GM18909 (cell line): ENCODE results near the gene PSMD6.
A peak's percentile ranks its signal among the peaks of the same experiment; 100 is the strongest.

ENCODE experiments used
- ATAC-seq: cut with Tn5 transposase; IDR thresholded peaks from one replicate; pipeline ENCODE4 v1.9.1; 2021; ENCODE audit warnings: mild to moderate bottlenecking; ENCODE audit not compliant: unreplicated experiment, poor library complexity

The PSMD6 gene

DNA sequence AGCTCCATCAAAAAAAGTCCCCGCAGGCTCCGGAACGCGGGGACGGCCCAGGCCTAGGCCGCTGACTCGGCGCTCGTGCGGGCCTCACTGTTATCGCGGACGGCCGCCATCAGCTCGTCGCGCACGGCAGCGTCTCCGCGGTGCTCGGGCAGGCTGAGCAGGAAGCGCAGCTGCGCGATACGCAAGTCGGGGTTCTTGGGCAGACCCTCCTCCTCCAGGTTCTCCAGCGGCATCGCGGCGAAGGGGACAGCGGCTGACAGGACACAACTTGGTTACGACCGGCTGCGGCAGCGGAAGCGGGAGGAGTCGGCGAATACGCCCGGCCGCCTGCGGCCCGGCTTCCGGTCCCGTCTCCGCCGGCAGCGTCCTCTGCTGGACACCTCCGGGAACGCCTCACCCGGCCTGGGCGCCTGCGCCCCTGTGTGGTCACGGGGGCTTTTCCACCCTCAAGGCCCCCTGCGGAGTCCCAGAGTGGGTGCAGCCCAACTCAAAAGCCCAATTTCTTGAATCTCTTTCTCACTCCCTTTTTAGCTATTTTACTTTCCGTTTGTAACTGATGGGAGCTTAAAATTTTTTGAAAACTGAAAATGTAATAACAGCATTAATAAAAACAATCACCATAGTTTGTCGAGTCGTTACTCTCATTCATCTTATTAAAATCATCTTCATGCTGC, at the start of gene PSMD6:
Gene PSMD6 (minus strand): TSS at position 308 of the 674 bp plus-strand sequence. CDS start 75 bp downstream, at position 233.
- peak; percentile 99 for ATAC-seq

DNA sequence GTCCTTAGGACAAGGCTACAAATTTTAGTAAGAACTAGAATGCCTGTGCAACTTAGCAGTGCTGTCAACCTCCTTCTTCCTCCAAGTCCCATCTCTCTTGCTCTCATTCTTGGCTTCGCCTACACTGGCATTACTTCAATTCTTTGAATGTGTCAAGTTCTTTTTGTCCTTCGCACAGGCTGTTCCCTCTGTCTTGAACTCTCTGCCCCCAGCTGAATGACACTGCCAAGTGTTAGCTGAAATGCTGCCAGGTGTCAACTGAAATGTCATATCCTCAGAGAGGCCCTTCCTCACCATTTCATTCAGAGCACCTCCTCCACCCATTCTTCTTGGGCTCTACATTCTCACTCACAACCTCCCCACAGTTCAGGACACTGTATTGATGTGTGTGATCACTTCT, 48.8 kb upstream of the PSMD6 start:
- no peak for ATAC-seq

DNA sequence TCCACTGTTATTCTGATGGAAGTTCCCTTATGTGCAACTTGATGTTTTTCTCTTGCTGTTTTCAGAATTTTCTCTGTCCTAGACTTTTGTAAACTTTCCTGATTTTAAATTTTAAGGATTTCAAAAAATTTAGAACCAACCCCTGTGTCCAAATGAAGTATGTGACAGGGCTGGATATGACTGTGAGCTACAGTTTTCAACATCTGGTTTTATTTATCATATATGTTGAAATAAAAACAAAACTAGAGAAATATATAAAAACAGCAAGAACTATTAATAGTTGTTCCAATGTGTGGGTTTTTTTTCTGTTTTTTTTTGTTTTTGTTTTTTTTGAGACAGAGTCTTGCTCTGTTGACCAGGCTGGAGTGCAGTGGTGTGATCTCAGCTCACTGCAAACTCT, 47.4 kb upstream of the PSMD6 start:
- ATAC-seq: no peak

DNA sequence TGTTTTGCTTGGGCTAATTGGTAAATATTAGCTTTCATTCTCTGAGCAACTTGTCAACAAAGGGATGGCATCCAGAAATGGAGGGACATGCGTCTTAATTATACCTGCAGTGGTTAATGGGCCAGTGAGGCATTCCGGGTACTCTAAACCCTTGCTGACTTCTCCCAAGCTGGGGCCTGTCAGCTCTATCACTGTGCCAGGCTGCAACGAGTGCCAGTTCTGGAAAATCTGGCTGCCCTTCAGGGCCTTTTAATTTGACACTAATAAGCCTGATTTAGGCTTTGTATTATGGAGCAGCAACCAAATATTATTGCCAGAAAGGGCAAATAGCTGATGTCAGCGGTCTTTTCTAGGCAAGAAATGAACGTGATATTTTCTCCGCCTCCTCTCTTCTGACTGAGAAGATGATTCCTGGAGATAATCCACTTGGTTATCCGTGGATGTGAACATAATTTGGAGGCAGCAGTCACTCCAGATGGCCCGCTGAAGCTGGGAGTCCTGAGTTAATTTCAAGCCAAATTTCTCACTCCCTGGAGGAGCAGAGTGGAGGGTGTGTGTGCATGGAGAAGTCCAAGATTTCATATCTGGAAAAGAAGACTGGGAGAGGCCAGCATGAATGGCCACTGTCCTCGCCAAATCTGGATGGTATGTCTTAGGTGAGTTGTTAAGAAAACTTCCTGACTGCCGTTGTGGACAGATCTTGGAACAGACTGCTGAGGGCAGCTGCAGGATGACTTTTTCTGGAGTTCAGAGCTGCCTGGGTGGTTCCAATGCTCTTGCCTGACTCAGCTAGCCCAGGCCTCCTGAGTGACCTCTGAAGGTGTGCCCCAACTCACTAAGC, 44.4 kb upstream of the PSMD6 start:
- no peak for ATAC-seq

DNA sequence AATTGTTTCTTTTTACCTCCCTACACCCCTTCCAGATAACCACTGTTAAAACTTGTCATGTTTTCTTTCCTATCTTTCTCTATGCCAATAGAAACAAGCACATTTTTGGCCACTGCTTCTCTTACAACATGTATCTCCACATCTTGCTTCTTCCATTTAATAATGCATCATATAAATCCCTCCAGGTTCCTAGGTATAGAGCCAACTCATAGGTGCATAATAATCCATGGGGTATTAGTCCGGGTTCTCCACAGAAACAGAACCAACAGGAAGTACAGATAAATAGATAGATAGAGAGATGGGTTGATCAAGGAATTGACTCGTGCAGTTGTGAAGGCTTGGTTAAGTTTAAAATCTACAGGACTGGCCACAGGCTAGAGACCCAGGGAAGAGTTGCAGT, 41.5 kb upstream of the PSMD6 start:
- no peak for ATAC-seq

DNA sequence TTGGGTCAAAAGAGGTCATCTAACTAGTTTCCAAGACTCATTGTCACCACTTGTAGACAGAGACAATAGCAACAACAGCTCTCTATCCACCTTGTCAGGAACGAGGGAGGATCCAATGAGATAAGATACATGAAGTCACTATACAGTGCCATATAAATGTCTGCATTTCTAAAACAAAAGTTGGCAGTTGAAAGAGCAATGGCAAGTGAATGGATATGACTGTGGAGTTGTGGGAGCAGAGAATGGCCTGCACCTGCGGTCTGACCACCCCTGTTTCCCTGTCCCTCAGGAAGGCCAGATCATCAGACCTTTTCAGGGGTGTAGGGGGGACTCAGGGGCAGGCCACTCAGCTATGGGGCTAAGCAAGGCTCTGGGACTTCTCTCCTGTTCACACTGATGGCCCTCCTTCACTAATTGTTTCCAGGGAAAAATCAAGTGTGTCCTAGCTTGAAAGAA, 40.7 kb upstream of the PSMD6 start:
- no peak for ATAC-seq

DNA sequence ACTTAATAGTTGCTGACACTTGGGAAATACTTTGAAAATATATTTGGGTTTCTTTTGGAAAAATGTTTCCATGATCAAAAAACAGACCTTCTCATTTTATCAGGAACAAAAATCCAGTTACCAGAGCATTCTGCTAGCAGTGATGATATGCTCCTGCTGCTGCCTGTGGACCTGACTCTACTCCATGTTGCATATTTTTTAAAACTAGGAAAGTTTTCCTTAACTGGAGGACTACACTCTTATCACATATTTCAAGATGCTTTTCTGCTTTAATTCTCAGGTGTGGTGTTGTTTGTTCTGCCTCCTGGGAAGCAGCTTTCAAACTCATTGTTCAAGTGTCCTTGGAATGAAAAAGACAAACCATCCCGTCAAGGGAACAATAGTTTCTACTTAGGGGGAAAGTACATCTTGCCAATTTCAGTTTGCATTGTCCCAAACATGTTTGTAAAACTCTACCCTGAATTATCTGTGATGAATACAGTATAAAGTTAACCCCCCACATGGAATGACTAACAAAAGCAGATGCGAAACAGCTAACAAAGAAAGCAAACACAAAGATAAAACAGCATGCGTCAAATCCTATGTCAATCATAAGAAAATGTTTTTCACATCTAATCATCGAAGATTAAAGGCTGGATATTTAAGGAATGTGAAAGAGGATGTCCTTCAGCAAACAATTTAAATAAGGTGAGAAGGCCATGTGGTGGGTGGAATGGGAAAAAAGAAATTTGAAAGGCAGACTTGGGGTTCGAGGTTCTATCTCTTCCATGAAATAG, 40.1 kb upstream of the PSMD6 start:
- no peak for ATAC-seq

DNA sequence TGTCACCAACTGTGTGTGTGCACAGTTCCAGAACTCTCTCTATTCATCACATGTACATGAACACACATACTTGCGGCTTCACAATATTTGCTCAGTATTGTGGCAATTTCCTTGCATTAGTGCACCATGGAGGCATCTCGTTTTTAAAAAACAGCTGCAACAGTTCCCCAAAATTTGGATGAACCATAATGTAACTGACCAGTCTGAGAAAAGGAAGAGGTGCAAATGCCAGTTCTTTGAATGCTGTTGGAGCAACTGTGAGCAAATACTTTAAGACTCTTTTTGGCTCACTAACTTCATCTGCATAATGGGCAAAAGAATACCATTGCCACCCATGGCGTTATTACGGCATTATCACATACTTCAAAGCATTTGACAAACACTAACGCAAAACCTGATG, 38.3 kb upstream of the PSMD6 start:
- no peak for ATAC-seq

DNA sequence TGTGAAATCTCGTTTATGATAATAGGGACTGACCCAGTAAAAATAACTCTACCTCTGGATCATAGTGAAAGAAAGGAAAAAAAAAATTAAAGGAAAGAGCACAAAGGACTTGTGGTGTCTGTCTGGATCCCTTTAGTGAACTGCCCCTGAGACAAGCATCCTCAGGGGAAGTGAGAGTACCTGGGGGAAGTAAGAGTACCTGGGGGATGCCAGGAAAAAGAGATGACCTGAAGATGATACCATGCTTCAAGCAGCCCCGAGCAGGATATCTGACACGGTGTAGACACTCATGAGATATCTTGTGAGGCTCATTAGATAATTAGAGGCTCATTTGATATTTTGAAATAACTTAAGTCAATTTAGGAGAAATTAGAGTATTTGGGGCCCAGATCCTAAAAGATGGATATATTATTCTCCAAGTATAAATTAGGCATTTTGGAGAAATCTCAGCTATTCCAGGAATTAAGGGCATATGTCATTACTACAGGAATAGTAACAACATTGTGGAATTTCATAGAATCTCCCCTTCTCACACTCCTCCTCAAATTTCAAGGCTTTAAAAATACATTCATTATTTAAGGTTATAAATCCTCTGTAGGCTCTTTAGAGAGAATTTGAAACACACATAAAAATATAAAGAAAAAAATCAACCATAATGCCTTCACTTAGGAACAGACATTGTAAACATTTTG, 36.3 kb upstream of the PSMD6 start:
- ATAC-seq: no peak

DNA sequence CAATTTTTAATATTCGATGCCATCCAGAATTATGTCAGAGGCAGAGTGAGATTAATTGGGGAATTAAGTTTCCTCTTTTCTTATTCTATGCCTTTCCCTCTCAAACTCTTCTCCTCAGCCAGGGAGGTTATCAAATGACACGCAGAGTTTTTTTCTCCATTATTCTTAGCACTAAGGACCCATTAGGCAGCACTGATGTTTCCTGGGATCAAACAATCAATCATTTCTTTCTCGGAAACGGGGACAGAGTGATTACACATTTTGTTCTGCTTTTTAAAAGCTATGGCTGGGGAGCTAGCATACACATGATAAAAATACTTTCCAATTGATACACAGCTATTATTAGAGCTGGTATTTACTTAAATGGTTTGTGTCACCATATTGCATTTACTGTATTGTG, 35.3 kb upstream of the PSMD6 start:
- ATAC-seq: no peak

DNA sequence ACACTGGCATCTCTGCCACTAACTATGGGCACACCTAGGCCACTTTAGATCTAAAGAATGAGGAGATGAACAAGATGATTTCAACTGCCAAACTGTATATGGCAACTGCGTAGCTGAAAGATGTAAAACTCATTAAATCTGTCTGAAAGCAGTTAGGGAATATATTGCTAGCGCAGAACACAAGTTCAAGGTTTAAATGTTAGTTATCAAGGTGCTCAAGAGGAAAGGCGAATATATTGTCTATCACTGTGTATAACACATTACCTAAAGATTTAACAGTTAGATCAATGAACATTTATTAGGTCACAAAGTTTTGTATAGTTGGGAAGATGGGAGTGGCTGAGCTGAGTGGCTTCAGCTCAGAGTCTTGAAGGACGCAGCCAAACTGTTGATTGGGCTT, 33.9 kb upstream of the PSMD6 start:
- ATAC-seq: no peak

DNA sequence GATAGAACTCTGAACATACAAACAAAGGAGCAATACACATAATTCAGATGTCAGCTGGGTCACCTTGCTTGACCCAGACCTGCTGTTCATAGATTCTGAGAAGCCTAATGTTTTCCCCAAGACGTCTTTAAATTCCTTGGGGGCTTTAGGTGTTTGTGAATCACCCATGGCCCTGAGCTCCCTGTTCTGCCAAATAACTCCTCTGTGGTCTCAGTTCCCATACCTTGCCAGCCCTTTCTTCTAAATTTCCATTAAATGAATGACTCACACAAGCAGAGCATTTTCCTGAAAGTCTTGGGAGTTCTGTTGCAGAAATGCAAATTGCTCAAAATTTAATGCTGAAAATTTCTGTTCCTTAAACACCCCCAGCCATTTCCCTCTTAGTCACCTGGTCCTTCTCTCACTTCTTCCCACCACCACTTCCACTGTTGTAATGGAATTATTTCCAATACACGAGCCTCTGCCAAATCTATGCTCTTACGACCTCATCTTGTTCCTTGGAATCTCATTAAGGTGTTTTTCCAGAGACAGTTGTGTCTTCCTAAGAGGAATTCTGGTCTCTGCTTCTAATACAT, 33.4 kb upstream of the PSMD6 start:
- ATAC-seq: no peak

DNA sequence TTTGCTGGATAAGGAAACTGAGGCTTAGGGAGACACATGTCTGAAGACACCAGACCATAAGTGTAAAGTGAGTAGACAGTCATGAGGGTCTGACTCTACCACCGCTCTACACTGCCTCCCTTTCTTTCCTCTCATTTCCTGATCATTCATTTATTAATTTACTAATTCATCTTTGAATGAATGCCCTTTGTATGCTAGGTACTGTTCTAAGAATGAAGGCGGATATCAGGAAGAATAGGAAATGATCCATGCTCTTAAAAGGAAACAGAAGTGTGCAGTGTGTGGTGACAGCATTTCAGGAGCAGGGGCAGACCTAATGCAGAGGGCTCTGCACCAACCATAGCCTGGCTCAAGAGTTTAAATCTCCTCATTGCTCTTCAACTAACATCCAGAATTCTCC, 31.8 kb upstream of the PSMD6 start:
- ATAC-seq: no peak

DNA sequence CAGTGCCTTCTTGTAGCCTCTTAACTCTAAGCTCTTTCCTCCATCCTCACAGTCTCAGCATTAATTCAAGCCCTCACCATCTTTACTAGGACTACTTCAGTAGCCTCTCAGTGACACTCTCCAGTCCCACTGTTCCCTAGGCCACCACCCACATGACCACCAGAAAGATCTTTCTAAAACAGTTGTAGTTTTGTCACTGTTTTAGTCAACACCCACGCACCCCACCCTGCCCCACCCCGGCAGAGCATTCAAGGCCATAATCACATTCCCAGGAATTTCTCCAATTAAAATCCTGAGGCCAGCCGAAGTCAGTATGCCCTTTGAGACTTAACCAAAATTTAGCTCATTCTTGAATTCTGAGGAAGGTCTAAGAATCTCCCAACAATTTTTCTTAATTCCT, 31.2 kb upstream of the PSMD6 start:
- ATAC-seq: no peak

DNA sequence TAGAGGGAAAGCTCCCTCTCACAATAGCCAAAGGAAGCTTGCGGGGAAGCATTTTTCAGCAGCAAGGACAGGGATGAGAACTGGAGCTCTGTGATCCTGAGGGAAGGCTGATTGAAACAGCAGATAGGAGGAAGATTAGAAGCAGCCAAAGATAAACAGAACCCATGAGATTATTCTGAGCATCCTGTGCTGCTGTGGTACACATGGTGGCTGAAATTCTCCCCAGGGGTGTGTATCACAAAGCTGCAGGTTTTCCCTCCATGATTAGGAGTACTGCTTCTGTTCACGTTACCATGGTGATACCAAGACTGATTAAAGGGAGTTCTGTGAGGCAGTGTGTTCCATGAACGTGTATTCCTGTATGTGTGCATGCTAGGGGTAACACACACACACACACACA, 30.3 kb upstream of the PSMD6 start:
- ATAC-seq: no peak

DNA sequence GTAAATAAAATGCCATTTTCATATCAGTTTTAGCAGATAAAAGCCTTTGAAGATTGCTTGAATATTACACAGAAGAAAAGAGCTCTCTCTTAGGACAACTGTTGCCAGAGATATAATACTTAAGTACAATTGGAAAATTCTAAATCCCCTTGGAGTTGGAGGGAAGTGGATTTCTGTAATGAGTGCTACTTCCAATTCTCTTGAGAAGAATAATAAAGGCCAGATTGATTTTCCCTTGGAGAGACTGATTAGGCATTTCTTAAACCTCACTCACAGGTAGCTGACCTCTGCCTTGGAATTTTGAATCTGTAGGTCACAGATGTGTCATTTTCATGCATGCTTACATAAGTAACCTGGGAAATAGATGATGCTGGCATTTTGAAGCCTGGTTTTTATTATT, 29.8 kb upstream of the PSMD6 start:
- no peak for ATAC-seq

DNA sequence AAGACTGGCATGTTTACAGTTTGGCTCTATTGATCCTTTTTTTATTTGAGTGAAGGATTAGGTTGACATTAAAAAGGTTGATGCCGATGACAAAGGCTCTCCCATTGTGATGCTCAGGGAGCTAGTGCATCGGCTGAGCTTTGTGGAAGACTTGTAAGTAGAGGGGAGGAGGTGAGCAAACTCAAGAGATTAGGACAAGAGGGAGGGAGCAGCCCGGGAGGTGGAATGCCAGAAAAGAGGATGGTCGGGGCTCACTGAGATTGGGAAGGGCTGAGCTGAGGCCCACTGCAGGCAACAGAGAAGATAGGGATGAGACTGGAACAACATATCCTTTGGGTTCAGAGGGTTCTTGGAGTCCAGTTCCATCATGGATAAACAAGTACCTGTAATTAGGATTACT, 26.5 kb upstream of the PSMD6 start:
- ATAC-seq: no peak

DNA sequence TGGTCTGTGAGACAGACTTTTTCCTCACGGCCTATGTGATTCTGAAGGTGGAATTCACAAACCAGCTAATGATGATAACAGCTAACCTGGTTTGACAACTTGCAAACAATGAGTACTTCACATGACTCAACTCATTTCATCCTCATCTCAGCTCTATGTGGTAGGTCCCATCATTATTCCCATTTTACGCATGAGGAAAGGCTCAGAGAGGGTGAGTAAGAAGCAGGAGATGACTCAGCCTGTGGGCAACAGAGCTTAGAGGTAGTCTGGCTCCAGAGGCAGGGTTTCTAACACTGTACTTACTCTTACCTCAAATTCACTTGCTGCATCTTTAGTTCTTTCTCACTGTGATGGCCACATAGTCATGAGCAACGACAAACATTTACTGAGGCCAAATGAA, 25.8 kb upstream of the PSMD6 start:
- ATAC-seq: no peak

DNA sequence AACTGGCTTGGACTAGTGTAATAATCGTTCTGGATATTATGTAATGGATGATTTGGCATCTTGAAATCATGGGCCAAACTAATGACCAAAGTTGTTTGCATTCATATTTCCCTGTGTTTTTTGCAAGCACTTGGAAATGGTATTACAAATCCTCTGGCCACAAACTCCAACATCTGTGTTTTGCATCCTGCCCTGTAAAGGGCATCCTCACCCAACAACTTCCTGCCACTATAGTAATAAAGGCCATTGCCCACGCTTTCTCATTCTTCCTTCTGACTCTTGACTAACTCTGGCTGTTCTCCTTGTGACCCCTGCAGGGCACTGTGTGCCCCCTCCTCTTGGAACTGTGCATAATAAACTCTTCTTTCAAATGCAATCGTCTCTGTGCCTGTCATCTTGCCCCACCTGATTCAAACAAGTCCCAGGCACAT, 25.4 kb upstream of the PSMD6 start:
- no peak for ATAC-seq

DNA sequence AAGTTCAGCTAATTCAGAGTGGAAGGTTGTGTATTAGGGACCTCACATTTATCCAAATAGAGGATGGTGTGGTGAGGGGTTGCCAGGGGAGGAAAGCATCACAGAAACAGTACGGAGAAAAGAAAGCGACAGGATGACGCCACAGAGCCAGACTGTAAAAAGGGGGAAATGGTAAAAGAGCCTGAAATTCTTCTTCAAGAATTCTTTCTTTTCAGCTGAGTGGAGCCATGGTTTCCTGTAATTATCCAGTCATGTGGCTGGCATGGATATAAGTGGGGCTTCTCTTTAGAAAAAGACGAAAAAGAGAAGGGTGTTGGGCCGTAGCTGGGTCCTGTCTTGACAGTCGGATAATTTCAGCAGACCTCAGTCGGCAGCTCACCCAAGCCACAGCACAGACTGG, 24.5 kb upstream of the PSMD6 start:
- no peak for ATAC-seq
